Inferior parietal cortex (tissue), 1 donor: ENCODE data around the gene FMN1.
"Not testable (repeated sequence)": the region's sequence is repeated elsewhere in the genome, so short reads cannot be mapped to it uniquely, and the experiment has no call there.

Source experiments
- DNase-seq: peaks from one replicate; pipeline ENCODE4 v3.0.0-alpha.2; 2016; ENCODE audit errors: extremely low spot score

Gene FMN1

GRCh38 chr15:32859996-32860395 lies 334.5 kb downstream of the FMN1 start:
- DNase-seq = no peak

DNA sequence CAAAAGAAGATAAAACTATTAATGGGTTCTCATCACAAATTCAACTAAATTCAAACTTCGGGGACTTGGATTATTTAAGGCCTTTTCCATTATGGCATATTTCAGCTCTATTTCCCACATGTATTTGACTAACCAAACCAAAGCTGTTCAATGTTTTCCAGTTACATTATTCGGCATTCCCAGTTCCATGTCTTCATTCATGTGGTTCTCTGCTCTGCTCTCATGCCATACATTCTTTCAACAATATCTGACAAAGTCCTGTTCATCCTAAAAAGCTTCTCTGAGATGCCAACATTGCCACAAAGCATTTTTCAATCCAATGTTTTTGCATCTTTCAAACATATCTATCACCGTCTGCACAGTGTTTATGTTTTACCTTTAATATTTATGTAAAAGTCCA lies 335.3 kb downstream of the FMN1 start:
- no peak for DNase-seq

GRCh38 chr15:32857732-32858131 lies 336.8 kb downstream of the FMN1 start:
- DNase-seq = no peak

- DNase-seq = no peak
These were observed 337.8 kb downstream of the FMN1 start for GRCh38 chr15:32856753-32857152.

- no peak for DNase-seq
These were observed 338.6 kb downstream of the FMN1 start for GRCh38 chr15:32855942-32856341.

- DNase-seq = no peak
These were observed 340.9 kb downstream of the FMN1 start for GRCh38 chr15:32853592-32853991.

GRCh38 chr15:32852771-32853170 lies 341.7 kb downstream of the FMN1 start:
- no peak for DNase-seq

GRCh38 chr15:32852017-32852416 lies 342.5 kb downstream of the FMN1 start:
- DNase-seq = no peak

DNA sequence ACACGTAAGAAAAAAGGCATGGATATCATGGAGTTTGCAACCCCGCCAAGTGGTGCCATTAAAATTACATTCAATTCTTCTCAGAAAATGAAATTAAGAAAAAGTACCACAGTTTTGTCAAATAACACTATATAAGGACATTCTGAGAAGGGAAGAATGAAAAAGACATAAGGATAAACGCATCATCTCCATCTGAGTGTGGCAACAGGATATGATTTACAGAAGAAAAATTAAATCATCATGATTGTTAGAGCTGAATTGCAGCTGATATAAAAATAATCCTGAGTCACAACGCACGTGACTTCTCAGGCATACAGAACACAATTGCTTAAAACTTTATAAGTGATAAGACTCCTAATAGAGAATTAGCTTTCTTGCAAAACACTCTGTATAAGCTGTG lies 342.9 kb downstream of the FMN1 start:
- DNase-seq = no peak

DNA sequence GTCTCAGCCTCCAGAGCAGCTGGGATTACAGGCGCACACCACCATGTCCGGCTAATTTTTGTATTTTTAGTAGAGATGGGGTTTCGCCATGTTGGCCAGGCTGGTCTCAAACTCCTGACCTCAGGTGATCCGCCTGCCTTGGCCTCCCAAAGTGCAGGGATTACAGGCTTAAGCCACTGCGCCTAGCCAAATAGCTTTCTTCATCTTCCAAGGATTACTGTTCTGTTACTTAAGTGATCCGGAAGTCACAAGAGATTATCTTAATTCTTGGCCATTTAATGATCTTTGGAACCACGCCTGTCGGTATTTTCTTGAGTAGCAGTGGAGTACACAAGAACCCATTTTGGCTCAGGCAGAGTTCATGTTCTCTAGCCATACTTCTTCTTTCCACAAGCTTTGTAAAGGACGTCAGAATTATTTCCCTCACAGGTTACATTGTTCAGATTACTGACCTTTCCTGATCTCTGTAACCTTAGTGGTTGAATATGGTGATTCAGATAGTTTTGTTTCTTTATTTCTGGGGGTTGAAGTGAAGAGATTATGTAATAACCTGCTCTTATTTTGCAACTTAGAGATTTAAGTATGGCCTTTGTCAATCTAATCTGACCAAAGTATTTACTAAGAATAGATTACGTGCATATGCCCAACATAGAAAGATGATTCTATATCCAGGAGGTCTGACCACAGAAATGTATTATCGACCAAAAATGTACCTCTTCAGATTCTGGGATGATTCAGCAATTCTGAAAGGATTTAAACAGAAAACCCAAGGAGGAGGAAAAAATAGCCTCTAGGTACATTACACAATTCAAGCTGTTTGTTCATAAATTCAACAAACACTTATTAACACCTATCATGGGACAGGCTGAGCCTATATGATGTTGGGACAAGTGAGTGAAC lies 344.5 kb downstream of the FMN1 start:
- no peak for DNase-seq

DNA sequence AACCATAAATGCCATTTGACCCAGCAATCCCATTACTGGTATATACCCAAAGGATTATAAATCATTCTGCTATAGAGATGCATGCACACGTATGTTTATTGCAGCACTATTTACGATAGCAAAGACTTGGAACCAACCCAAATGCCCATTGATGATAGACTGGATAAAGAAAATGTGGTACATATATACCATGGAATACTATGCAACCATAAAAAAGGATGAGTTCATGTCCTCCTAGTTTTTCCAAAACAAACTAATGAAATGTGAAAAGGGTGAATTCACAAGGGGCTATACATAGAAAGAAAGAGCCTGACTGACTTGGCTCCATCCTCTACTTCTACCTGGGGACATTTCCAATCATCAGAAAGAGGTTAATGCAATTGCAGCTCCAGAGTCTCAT lies 347.8 kb downstream of the FMN1 start:
- not testable (repeated sequence) for DNase-seq

GRCh38 chr15:32844118-32844711 lies 350.3 kb downstream of the FMN1 start:
- peak; percentile 44 for DNase-seq

DNA sequence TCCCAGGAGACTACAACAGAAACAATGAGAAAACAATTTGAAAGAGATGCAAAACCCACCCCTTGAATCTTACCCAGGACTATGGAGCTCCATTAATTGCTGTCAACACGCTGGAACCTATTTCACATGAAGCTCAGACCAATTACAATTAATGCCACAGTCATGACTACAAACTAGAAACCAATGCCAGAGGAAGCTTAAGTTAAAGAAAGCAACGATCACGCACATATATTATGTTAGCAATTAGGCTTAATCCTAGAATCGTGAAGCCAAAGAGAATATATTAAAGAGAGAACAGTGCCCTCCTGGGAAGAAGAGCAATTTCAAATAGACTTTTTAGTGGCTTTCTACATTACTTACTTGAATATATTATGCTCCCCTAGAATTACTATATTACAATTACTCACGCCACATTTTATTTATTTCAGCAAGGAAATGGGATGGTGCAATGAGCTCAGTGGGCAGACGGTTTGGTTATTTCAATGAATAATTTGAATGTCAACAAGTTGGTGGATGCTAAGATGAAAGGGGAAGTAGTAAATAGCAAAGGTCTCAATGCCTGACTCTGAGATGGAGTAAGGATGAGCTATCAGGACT lies 351.2 kb downstream of the FMN1 start:
- DNase-seq = no peak

DNA sequence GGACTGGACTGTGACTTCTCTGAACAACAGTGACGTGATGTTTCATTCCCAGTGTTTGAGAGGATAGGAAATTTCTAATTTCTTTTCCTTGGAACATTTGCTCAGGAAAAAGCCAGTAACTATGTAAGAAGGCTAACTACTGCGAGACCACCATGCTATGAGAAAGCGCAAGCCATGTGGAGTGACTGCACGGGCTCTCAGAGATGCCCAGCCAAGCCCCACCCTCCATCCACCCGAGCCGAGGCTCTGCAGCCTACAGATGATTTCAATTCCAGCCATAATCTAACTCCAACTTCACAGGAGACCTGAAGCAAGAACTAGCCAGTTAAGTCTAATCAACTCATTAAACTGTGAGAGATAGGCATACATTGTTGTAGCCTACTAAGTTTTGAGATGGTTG lies 352.4 kb downstream of the FMN1 start:
- no peak for DNase-seq

GRCh38 chr15:32840507-32841245 lies 353.8 kb downstream of the FMN1 start:
- DNase-seq = no peak

DNA sequence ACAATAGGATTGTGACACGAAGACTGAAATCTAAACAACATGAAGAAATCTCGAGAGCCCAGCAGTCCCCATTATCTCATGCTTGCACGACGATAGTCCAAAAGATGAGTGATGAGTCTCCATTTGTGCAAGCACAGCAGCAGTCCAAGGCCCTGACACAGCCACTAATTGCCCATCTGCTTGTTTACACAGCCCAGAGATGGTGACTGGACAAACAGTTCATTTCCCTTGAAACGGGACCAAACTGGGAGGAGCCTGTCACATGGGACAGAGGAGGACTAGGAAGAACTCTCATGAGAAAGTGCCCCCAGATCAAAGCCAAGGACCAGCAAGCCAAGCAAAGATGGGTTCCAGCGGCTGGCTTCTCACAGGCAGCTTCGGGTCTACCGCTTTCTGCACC lies 355.7 kb downstream of the FMN1 start:
- peak; percentile 75 for DNase-seq

- peak; percentile 53 for DNase-seq
These were observed 356.2 kb downstream of the FMN1 start for GRCh38 chr15:32838338-32838737.

GRCh38 chr15:32837935-32838334 lies 356.6 kb downstream of the FMN1 start:
- DNase-seq = no peak

- DNase-seq = no peak
These were observed 360.4 kb downstream of the FMN1 start for GRCh38 chr15:32834156-32834555.

DNA sequence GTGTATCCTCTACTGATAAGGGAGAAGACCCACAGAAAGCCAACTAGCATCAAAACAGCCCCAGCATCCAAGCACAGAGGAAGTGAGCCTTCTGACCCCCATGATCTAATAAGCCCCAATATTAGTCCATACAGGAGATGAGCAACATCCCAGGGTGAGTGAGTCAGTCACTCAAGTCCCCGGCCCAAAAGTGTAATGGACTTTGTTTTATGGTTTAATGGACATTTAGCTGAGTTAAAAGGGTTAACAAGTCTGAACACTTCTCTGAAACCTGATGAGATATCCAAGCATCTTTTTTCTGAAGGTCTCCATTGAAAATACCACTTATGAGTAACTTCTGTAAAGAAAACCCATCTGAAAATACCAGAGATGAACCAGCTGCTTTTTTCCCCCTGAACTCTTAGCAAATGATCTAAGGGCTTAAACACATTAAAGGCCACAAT lies 361.1 kb downstream of the FMN1 start:
- no peak for DNase-seq

- no peak for DNase-seq
These were observed 363.0 kb downstream of the FMN1 start for GRCh38 chr15:32831485-32831884.

DNA sequence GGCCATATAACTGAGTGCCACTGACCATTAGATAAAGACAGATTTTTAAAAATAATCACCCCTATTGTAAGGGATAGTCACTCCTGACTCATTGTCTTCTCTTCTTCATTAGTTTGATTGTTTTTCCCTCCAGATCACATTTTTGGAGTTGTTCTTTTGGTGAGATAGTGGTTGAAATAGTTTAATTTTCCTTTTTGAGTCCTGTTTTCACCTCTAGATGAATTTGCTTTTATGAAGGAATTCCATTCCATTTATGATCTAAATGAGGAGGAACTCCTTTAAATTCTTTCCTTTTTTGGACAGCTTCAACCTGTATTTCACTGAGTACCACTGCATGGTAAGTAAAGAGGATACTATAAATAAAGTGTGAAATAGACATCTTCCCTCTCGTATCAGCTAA lies 364.3 kb downstream of the FMN1 start:
- no peak for DNase-seq
